Activated T-cell treated with anti-CD3 and anti-CD28 coated beads, Interleukin-2, amount 50 U/mL, for 4 hours (primary cell): ENCODE measurements around the gene EPOP. TPM values are rescaled to one million over a fixed set of nuclear protein-coding genes. Genes with fewer than 3 reads are reported as not detected.

ENCODE experiments used
- ATAC-seq, 2 donors: fragments of 200-7000 bp; cut with Tn5 transposase; one replicate each; pipeline ENCODE4 v1.10.0; 2021
- DNase-seq: peaks from one replicate; pipeline ENCODE4 v3.0.0-alpha.2; 2020
- H3K27me3 Mint-ChIP-seq: one replicate; pipeline ENCODE4 v1.8.0; 2021; ENCODE audit warnings: low read depth, mixed read lengths
- H3K36me3 Mint-ChIP-seq: one replicate; pipeline ENCODE4 v1.8.0; 2022; ENCODE audit warnings: mixed read lengths; ENCODE audit not compliant: insufficient read depth
- H3K4me1 Mint-ChIP-seq: one replicate; pipeline ENCODE4 v1.8.0; 2021; ENCODE audit warnings: low read depth, mixed read lengths
- H3K4me3 Mint-ChIP-seq: one replicate; pipeline ENCODE4 v1.8.0; 2021; ENCODE audit warnings: mild to moderate bottlenecking, moderate library complexity, mixed read lengths
- H3K9me3 Mint-ChIP-seq: one replicate; pipeline ENCODE4 v1.8.0; 2021; ENCODE audit warnings: mixed read lengths
- total RNA-seq, 3 donors: library from RNA; stranded (reverse); gene quantifications; one replicate each; pipeline ENCODE4 v1.2.1, GENCODE V29; 2021

The EPOP gene
- 100 to 1,000 TPM; 110 to 131 (median 110) TPM for total RNA-seq

DNA sequence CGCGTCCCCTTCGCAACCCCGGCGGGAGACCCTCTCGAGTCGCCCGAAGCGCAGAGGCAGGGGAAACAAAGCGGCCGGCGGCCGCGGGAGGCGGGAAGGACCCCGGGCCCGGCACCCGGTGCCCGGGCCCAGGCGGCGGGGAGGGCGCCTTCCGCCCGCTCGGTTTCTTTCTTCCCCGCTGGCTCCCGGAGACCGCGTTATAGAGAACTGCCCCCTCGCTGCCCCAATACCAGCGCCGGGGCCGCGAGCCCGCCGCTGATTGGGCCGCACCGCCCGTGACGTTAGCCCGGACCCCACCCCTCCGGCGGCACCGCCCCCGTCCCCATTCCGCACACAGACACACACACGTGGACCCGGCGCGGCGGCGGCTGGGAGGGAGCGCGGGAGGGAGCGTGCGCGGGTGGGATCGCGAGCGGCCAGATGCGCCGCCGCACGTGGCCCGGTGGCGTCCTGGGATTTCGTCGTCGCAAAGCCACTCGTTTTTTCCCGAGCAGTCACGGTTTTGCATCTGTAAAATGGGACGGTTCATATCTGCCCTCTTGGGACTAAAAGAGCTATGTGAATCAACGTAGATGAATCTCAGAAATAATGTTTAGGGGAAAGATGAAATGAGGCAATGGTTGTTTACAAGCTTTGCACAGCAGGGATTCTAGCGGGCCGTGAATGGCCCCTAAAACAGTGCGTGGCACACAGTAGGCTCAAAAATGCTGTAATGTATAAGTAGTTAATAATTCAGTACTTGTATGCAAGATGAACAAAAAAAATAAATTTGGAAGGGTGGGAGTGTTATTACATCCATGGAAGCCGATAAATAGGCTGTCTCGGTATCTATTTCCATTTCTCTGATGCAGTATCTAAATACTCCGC, at the start of gene EPOP:
Gene EPOP, minus strand, starts transcription at position 209 of the 867 bp plus-strand sequence. CDS start 462 bp downstream, outside the sequence.
- ATAC-seq (peak; percentile 84 to 85), DNase-seq (peak; percentile 91)
- H3K4me3 Mint-ChIP-seq: peak within 1 kb of the TSS; percentile 71
- H3K4me1 Mint-ChIP-seq: peaks cover 40% of the 10 kb centered on the region
- H3K9me3 Mint-ChIP-seq: no peaks in the 10 kb centered on the region
- no peaks in the 10 kb centered on the region for H3K36me3 Mint-ChIP-seq
- peaks cover 21% of the 10 kb centered on the region for H3K27me3 Mint-ChIP-seq

DNA sequence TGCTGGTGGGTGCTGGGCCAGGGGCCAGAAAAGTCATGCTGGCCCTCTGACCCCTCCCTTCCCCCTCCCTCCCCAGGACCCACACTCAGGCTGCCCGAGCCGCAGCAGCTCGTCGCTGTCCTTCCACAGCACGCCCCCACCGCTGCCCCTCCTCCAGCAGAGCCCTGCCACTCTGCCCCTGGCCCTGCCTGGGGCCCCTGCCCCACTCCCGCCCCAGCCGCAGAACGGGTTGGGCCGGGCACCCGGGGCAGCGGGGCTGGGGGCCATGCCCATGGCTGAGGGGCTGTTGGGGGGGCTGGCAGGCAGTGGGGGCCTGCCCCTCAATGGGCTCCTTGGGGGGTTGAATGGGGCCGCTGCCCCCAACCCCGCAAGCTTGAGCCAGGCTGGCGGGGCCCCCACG, 47.0 kb upstream of the EPOP start:
- ATAC-seq: no peak
- peaks cover 29% of the 10 kb centered on the region for H3K36me3 Mint-ChIP-seq
- H3K4me1 Mint-ChIP-seq: peaks cover 43% of the 10 kb centered on the region
- DNase-seq: no peak
- H3K27me3 Mint-ChIP-seq: no peaks in the 10 kb centered on the region
- no peak overlapping the region for H3K4me3 Mint-ChIP-seq
- H3K9me3 Mint-ChIP-seq: no peaks in the 10 kb centered on the region

DNA sequence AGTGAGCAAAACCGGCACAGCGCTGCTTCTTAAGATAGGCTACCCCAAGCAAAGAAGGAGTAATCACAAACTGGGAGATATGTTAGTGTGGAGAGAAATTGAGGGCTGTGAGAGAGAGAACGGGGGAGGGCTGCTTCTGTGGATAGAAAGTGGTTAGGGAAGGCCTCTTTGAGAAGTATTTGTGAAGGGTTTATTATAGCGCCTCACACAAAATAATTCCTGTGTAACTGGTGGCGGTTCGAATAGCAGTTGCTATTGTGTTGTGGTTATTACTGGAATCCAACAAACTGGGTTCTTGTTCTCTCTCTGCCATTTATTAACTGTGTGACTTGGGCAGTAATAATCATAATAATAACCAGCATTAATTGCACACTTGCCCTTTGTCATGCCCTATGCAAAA, 46.2 kb upstream of the EPOP start:
- Mint-ChIP-seq H3K4me3 (no peak overlapping the region), H3K9me3 (no peaks in the 10 kb centered on the region), H3K27me3 (no peaks in the 10 kb centered on the region), H3K4me1 (peaks cover 39% of the 10 kb centered on the region), H3K36me3 (peaks cover 30% of the 10 kb centered on the region)
- no peak for DNase-seq
- ATAC-seq: no peak

DNA sequence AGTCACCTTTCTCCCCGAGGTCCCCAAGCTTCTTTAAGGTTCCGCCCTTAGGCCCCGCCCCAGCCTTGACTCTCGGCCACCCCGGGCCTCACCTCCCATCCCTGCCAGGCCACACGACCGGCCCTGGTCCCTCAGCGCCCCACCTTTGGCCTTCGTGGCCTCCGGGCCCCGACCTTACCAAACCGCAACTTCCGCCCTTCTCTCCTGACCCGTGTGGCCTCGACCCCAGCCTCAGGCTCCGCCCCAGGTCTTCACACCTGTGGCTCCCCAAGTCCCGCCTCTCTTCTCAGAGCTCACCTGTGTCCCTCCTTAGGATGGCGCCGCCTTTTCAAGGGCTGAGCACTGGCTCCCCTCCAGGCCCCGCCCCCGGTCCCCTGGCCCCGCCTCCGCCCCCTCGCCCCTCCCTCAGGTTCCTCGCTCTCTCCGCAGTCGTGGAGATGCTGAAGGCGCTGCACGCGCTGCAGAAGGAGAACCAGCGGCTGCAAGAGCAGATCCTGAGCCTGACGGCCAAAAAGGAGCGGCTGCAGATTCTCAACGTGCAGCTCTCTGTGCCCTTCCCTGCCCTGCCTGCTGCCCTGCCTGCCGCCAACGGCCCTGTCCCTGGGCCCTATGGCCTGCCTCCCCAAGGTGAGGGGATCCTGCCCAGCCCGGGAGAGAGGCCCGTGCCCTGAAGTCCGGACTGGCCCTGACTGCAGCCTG, 45.3 kb upstream of the EPOP start:
- ATAC-seq (no peak), DNase-seq (no peak)
- peaks cover 42% of the 10 kb centered on the region for H3K4me1 Mint-ChIP-seq
- H3K27me3 Mint-ChIP-seq: no peaks in the 10 kb centered on the region
- H3K36me3 Mint-ChIP-seq: peaks cover 37% of the 10 kb centered on the region
- no peak overlapping the region for H3K4me3 Mint-ChIP-seq
- no peaks in the 10 kb centered on the region for H3K9me3 Mint-ChIP-seq

DNA sequence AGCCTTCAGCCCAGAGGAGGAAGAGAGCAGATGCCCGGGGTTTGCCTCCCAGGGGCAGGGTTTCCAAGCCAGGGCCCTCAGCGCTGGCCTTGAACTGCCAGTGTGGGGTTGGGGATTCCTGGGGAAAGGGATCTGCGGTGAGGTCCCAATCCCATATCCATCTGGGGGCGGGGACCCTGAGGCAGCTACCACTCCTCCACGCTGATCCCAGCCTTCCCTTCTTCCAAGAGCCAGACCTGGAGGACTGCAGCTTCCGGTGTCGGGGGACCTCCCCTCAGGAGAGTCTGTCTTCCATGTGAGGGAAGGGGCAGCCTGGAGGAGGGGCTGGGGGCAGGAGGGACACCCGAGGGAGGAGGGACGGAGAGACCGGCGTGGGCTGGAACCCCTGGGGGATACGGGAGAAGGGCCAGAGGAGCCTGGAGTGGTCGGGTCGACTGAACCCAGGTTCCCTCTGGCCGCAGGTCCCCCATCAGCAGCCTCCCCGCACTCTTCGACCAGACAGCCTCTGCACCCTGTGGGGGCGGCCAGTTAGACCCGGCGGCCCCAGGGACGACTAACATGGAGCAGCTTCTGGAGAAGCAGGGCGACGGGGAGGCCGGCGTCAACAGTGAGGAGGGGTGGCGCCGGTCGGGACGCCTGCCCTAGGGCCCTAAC, 44.7 kb upstream of the EPOP start:
- DNase-seq (no peak), ATAC-seq (no peak)
- no peaks in the 10 kb centered on the region for H3K27me3 Mint-ChIP-seq
- H3K4me1 Mint-ChIP-seq: peaks cover 42% of the 10 kb centered on the region
- H3K36me3 Mint-ChIP-seq: peaks cover 40% of the 10 kb centered on the region
- no peaks in the 10 kb centered on the region for H3K9me3 Mint-ChIP-seq
- H3K4me3 Mint-ChIP-seq: no peak overlapping the region

DNA sequence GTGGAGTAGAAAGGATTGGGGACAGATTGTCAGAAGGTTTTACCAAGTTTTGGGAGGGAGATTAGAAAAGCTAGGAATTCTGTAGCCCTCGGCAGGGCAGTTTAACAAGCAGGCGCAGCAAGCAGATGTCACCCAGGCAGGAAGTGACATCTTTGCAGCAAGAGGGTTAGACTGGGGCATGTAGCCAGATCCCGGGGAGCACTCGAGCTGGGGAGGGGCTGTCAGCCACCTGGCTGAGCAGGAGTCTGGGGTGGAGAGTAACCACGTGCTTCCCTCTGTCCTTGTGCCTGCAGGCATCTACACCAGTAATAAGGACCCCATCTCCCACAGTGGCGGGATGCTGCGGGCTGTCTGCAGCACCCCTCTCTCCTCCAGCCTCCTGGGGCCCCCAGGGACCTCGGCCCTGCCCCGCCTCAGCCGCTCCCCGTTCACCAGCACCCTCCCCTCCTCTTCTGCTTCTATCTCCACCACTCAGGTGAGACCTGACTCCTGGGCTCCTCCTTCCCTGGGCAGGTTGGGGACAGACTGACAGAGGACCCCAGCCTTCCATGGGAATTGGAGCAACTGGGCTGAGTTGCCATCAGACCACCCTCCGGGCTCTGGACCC, 42.5 kb upstream of the EPOP start:
- DNase-seq: no peak
- Mint-ChIP-seq H3K36me3 (peaks cover 45% of the 10 kb centered on the region), H3K27me3 (no peaks in the 10 kb centered on the region), H3K9me3 (no peaks in the 10 kb centered on the region), H3K4me3 (no peak overlapping the region), H3K4me1 (peaks cover 36% of the 10 kb centered on the region)
- ATAC-seq: no peak

DNA sequence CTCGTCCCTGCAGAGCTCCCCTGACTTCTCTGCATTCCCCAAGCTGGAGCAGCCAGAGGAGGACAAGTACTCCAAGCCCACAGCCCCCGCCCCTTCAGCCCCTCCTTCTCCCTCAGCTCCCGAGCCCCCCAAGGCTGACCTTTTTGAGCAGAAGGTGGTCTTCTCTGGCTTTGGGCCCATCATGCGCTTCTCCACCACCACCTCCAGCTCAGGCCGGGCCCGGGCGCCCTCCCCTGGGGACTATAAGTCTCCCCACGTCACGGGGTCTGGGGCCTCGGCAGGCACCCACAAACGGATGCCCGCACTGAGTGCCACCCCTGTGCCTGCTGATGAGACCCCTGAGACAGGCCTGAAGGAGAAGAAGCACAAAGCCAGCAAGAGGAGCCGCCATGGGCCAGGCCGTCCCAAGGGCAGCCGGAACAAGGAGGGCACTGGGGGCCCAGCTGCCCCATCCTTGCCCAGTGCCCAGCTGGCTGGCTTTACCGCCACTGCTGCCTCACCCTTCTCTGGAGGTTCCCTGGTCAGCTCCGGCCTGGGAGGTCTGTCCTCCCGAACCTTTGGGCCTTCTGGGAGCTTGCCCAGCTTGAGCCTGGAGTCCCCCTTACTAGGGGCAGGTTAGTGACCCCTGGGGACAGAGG, 41.7 kb upstream of the EPOP start:
- DNase-seq (no peak), ATAC-seq (no peak)
- Mint-ChIP-seq H3K4me3 (no peak overlapping the region), H3K4me1 (peaks cover 38% of the 10 kb centered on the region), H3K27me3 (no peaks in the 10 kb centered on the region), H3K9me3 (no peaks in the 10 kb centered on the region), H3K36me3 (peaks cover 45% of the 10 kb centered on the region)

DNA sequence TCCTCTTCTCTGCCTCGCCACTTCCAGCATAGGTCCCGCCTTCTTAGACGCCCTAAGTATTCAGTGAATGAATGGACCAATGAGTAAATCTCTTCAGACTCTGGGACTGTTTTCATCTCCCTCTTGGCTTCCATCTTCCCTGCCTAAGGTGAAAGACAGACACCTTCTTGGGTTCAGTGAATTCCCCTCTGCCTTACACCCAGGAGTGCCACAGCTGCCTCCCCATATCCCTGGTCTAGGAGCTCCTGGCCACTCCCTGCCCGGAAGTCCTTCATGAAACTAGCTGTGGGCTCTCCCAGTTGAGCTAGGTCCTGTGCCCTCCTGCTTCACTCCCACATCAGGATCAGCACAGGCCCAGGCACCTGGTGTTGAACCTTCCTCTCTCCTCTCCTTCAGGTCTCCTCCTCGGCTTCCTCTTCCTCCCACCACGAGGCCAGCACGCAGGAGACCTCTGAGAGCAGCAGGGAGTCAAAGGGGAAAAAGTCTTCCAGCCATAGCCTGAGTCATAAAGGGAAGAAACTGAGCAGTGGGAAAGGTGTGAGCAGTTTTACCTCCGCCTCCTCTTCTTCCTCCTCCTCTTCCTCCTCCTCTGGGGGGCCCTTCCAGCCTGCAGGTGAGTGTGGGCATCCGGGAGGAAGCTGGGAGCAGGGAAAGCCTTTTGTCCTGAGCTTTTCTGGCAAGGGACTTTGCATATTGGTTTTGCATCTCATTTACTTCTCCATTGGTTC, 40.6 kb upstream of the EPOP start:
- no peak for DNase-seq
- Mint-ChIP-seq H3K36me3 (peaks cover 44% of the 10 kb centered on the region), H3K27me3 (no peaks in the 10 kb centered on the region), H3K9me3 (no peaks in the 10 kb centered on the region), H3K4me1 (peaks cover 37% of the 10 kb centered on the region), H3K4me3 (peak overlapping the region; percentile 56)
- no peak for ATAC-seq

DNA sequence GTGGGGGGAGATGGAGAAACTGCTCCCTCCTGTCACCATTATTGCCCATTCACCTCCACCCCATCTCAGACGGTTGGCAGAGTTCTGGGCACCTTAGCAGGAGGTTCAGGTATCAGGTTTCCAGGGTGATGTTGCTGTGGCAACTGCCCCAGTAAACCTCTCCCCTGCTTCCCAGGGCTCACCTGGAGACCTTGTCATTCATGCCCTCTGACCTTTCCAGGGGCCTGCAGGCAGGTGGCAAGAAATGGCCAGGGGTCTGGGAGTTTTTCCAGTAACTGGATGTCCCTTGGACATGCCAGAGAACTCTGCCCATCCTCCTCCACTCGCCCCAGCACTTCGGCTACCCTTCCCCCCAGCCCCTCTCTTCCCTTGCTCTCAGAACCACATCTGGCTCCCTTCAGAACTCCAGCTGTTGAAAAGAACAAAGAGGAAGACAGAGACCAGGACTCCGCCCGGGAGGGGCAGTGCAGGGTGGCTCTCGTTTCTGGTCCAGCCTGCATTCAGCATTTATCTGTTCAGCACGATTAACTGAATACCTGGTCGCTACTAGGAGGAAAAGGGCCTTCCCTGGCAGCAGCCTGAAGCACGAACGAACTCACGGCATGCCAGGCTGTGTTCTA, 38.8 kb upstream of the EPOP start:
- Mint-ChIP-seq H3K9me3 (no peaks in the 10 kb centered on the region), H3K4me3 (no peak overlapping the region), H3K36me3 (peaks cover 50% of the 10 kb centered on the region), H3K27me3 (no peaks in the 10 kb centered on the region), H3K4me1 (peaks cover 47% of the 10 kb centered on the region)
- DNase-seq (no peak), ATAC-seq (no peak)

DNA sequence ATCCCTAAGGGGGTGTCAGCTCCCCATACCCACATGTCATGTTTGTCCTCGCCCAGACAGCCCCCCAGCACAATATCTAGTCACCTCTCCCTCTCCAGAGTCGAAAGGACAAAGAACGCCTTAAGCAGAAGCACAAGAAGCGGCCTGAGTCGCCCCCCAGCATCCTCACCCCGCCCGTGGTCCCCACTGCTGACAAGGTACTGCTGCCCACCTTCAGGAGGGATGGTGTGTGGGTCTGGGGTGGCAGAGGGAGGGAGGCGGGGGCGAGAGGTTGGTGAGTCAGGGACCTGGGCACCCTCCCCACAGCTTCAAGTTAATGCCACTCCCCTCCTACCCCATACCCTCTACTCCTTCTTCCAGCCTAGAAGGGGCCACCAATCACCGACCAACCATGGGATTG, 37.8 kb upstream of the EPOP start:
- H3K27me3 Mint-ChIP-seq: no peaks in the 10 kb centered on the region
- peaks cover 52% of the 10 kb centered on the region for H3K36me3 Mint-ChIP-seq
- peaks cover 54% of the 10 kb centered on the region for H3K4me1 Mint-ChIP-seq
- H3K4me3 Mint-ChIP-seq: no peak overlapping the region
- H3K9me3 Mint-ChIP-seq: no peaks in the 10 kb centered on the region
- no peak for ATAC-seq
- DNase-seq: no peak

DNA sequence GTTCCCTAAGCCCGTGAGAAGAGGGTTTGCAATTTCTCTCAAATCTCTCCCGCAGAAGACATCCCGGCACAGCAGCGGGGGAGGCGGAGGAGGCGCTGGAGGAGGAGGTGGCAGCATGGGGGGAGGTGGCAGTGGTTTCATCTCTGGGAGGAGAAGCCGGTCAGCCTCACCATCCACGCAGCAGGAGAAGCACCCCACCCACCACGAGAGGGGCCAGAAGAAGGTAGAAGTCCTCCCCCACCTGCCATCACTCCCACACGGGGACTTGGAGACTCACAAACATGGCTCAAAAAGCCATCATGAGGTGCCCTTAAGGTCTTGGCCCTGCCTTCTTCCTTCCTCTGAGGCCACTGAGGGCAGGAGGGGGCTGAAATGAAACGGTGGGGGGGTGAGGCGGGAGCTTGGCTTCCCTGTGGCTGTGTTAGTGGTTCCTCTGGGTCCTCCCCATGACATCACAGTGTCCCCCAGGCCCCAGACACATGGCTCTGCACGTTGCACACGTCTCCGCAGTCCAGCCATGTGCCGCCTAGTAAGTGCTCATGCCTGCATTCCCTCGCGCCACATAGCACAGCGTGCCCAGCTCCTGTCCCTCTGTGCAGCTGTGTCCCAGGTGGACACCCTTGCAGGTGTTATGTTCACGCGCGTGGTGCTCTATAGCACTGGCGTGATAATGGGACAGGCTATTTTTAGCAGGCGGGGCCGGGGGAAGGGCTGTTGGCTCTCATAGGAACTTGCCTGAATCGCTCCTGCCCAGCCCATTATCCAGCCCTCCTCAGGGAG, 37.2 kb upstream of the EPOP start:
- Mint-ChIP-seq H3K36me3 (peaks cover 56% of the 10 kb centered on the region), H3K9me3 (no peaks in the 10 kb centered on the region), H3K27me3 (no peaks in the 10 kb centered on the region), H3K4me1 (peaks cover 60% of the 10 kb centered on the region), H3K4me3 (no peak overlapping the region)
- ATAC-seq (no peak), DNase-seq (no peak)

DNA sequence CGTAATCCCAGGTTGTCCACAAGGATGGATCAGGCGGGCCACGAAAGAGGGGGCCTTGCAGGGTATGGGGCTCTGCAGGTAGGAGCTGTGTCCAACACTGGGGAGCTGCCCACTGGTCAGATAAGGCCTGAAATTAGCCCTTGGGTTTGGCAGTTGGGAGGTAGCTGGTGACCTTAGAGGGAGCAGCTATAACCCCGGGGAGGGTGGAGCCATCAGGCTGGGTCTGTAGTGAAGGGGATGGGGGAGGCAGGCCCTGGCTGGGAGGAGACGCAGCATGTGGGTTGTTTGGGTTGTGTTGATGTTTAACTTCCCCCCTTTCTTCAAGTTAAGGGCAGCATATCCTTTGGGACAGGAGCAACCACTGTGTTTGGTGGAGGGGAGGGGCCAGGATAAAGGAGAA, 36.2 kb upstream of the EPOP start:
- ATAC-seq: no peak
- H3K36me3 Mint-ChIP-seq: peaks cover 56% of the 10 kb centered on the region
- peaks cover 59% of the 10 kb centered on the region for H3K4me1 Mint-ChIP-seq
- H3K9me3 Mint-ChIP-seq: no peaks in the 10 kb centered on the region
- no peak overlapping the region for H3K4me3 Mint-ChIP-seq
- DNase-seq: no peak
- no peaks in the 10 kb centered on the region for H3K27me3 Mint-ChIP-seq

DNA sequence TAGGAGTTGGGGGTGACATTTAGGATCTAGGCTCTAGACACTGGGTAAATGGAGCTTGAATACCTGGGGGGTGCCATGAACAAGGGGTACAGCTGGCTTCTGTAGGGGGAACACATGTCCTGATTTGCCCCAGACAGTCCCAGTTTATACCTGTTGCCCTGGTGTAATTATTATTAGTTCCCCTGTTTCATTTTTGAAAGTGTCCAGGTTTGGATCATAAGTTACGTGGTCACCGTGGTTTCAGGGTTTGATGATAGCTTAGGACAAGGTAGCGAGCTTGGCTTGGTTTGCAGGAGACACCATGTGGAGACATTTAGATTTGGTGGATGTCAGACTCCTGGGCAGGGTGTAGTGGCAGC, 35.8 kb upstream of the EPOP start:
- ATAC-seq (no peak), DNase-seq (no peak)
- H3K4me3 Mint-ChIP-seq: peak overlapping the region; percentile 37
- H3K36me3 Mint-ChIP-seq: peaks cover 54% of the 10 kb centered on the region
- H3K9me3 Mint-ChIP-seq: no peaks in the 10 kb centered on the region
- no peaks in the 10 kb centered on the region for H3K27me3 Mint-ChIP-seq
- peaks cover 55% of the 10 kb centered on the region for H3K4me1 Mint-ChIP-seq
